ENCODE results near the gene OSCAR.

OSCAR gene

GRCh38 chr19:54081032-54081431 is 19.6 kb downstream of the OSCAR start, which contains the start of gene TARM1:
Gene TARM1, minus strand, starts transcription at chr19:54081365. Its CDS starts 25 bp downstream, at chr19:54081340.
- DNase-seq = no peak

- no peak for DNase-seq
These were observed 23.3 kb downstream of the OSCAR start for GRCh38 chr19:54077334-54077733.

DNA sequence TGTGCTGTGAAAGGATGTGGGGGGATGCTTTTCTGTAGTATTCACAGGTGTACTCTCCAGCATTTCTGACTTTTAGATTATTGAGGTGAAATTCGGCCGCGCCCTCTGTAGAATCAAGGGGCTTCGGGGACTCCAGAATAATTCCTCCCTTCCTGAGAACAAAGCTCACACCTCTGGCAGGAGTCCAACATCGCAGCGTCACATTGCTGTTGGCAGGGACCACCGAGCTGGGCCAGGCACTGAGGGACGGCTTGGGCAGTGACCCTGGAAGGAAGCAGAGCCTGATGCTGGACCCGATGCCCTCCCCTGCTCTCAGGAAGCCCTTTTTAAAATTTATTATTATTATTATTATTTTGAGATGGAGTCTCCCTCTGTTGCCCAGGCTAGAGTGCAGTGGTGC is 25.8 kb downstream of the OSCAR start:
- no peak for DNase-seq

DNA sequence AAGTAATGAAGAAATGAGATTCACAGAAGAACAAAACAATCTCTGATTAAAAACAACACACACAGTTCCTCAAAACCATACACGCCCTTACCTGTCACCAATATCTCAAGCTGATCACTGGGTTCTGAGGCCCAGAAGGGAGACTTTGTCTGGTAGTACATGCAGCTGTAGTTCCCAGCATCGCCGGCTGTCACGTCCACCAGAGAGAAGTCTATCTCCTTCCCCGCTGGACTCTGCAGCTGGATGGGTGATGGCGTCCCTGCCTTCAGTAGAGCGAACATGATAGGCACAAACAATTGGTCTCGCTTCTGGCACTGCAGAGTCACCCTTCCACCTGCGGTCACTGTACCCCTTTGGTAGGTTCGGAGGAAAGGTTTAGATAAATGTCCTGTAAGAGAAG is 26.8 kb downstream of the OSCAR start:
- DNase-seq = no peak

GRCh38 chr19:54069470-54069869 is 31.1 kb downstream of the OSCAR start:
- DNase-seq = no peak

DNA sequence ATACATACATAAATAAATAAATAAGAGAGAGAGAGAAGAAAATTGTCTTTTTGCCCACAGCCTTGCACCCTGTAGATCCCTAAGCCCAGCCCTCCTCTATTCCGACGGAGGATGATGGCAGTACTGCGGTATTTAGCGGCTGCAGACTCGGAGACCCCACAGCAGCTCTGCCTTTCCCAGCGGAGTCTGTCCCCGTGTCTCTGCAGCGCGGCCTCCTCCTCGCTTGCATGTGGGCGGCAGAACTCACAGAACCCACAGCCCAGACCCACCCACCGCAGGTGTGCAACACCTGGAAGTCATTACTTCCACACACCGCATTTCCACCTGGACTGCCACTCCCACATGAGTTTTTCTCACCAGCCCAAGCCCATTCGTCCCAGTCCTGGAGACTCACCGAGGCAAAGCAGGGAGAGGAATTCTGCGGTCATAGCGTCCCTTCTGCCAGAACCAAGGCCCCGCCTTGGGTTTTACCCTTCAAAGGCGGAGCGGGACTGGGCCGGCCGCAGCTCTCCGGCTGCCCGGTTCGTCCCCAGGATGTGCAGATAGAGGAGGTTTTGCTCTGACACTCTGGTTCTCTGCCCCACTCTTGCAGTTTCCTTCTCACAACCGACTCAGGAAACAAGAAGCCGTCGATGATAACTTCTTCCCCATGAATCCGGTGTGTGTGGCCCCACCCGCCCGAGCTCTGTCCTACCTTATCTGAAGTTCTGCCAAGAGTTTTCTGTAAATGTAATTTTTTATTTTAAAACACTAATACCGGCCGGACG is 37.1 kb downstream of the OSCAR start, which contains the start of gene VSTM1:
Gene VSTM1 (minus strand): TSS at position 548 of the 767 bp plus-strand sequence. CDS start 120 bp downstream, at position 428.
- DNase-seq = no peak

DNA sequence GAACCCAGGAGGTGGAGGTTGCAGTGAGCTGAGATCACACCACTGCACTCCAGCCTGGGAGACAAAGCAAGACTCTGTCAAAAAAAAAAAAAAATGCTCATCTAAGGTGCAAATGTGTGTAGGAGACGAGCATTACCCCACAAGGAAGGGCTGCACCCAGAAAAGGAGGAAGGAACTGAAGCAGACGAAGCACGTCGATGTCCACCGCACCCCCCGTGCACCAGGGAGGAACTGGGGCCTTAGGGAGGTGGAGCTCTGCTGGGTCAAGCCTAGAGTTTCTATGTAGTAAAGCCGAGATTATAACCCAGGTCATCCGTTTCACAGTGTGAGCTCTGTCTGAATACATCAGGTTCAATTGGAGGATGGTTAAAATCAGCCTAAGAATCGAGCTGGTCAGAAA is 38.0 kb downstream of the OSCAR start:
- DNase-seq = no peak

- DNase-seq = no peak
These were observed 53.0 kb downstream of the OSCAR start for GRCh38 chr19:54047616-54048015.

GRCh38 chr19:54045771-54046170 is 54.8 kb downstream of the OSCAR start:
- DNase-seq = no peak
